ENCODE results near the gene SH3RF3.

DNA sequence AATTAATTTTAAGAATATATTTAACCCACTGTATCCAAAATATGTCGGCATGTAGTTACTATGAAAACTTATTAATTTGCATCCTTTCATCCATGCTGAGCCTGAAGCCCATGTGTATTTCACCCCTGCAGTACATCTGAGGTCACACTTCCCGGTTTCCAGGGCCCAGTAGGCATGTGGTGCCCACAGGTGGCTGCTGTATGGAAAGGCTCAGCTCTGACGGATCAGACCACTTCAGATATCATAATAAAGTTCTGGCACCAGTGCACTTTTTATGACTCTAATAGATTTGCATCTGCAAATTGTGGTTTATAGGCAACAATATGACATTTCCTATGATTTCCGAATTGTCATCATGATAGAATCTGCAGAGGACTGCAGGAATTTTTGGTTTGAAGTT is 22.5 kb downstream of the SH3RF3 start:
- TF ChIP-seq ZNF274 (IDR thresholded peaks at IDR 0.05; ENCODE audit: low read depth, low read length) (no peak), YY1 (IDR thresholded peaks at IDR 0.05; ENCODE audit: insufficient read depth, insufficient read length) (no peak)

Measured in NT2/D1 (cell line).